Right cardiac atrium (tissue), 5 donors: ENCODE results near the gene GH2. TPM values are rescaled to one million over a fixed set of nuclear protein-coding genes. Genes with fewer than 3 reads are reported as not detected.
A peak's percentile ranks its signal among the peaks of the same experiment; 100 is the strongest.
"Not testable (repeated sequence)": the region's sequence is repeated elsewhere in the genome, so short reads cannot be mapped to it uniquely, and the experiment has no call there.

ENCODE experiments used
- ATAC-seq, 2 donors: fragments of 200-7000 bp; cut with Tn5 transposase; one replicate each; pipeline versions ENCODE4 v1.8.0 to v1.9.1; 2020; ENCODE audit warnings: moderate library complexity in 2 of 2, mild to moderate bottlenecking in 1 of 2
- DNase-seq, 3 donors: peaks; one replicate each; pipeline ENCODE4 v3.0.0-alpha.2; 2020
- H3K27ac ChIP-seq: one replicate; pipeline ENCODE4 v1.5.1; 2013; ENCODE audit warnings: mild to moderate bottlenecking, low read length, control low read depth, moderate library complexity
- H3K27me3 ChIP-seq: one replicate; pipeline ENCODE4 v1.6.1; 2013; ENCODE audit not compliant: control insufficient read depth, insufficient read depth
- H3K4me1 ChIP-seq: one replicate; pipeline ENCODE4 v1.6.1; 2013; ENCODE audit warnings: low read length; ENCODE audit not compliant: control insufficient read depth, insufficient read depth
- H3K4me3 ChIP-seq: one replicate; pipeline ENCODE4 v1.5.1; 2013; ENCODE audit warnings: low read length, control low read depth
- H3K9me3 ChIP-seq: one replicate; pipeline ENCODE4 v1.6.1; 2013; ENCODE audit warnings: low read length; ENCODE audit not compliant: control insufficient read depth
- WGBS: extraction: QIAGEN DNeasy Blood & Tissue Kit; methylation state at CpG from one replicate; pipeline ENCODE4 v1.1.7; 2013; 5-methylcytosine and 5-hydroxymethylcytosine counted together
- intact Hi-C, 4 donors: fragments of 100-400 bp; cut with DNase I; formaldehyde crosslinking; loops; one replicate each; pipeline versions ENCODE4 v1.11.0 to v1.14.0; 2022 to 2023
- polyA plus RNA-seq: library from polyadenylated mRNA; stranded (reverse); fragments of 200-250 nt; gene quantifications from one replicate; pipeline ENCODE4 v1.2.3, GENCODE V29; 2013
- total RNA-seq, 4 donors: library from RNA; stranded (reverse); fragmentation: NEBNext Ultra II Directional; extraction: Animal tissue kit (Norgen Biotek cat#: 25700); gene quantifications; one replicate each; pipeline ENCODE4 v1.2.1, GENCODE V29; 2021
- donor health status: healthy with polysubstance abuse.
- donor health status: DM: no; HTN: yes; CAD: no.
- donor health status: DM: no; HTN: no; CAD: no.
- donor health status: DM: no; HTN: yes; CAD: no; lungs with severe emphysema.
- donor health status: DM: yes; HTN: yes; CAD: no.

GH2 gene
- total and polyA plus RNA-seq, 5 donors: not detected

GRCh38 chr17:63873577-63873976 lies 8.2 kb downstream of the GH2 start, which contains the start of gene CSH2:
CSH2 (minus strand) TSS chr17:63873677; CDS start chr17:63873614, 63 bp downstream.
- H3K4me1 ChIP-seq, H3K4me3 ChIP-seq, H3K27me3 ChIP-seq, H3K9me3 ChIP-seq, ATAC-seq, H3K27ac ChIP-seq, intact Hi-C loops, DNase-seq: not testable (repeated sequence)
- WGBS: 86% methylated on average over 6 of the region's 7 CpGs

DNA sequence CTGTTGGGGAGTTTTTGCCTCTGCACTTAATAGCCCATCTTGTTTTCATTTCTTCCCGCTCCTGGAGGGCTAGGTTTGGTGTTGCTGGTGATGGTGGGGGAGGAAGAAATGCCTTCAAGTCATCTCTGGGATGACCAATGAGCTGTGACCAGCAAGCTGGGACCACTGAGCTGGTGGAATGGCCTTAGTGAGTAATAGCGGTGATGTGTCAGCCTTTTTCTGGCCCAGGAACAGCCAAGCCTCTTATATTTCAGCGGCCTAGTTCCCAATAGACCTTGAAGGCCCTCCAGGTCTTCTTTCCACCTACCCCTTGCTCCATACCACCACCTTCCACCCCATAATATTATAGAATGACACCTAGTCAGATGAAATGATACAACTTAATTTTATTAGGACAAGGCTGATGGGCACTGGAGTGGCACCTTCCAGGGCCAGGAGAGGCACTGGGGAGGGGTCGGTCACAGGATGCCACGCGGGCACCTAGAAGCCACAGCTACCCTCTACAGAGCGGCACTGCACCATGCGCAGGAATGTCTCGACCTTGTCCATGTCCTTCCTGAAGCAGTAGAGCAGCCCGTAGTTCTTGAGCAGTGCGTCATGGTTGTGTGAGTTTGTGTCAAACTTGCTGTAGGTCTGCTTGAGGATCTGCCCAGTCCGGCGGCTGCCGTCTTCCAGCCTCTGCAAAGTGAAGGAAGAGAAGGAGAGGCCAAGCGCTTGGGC lies 9.9 kb downstream of the GH2 start:
- WGBS: 94% methylated on average over 13 of the region's 15 CpGs
- intact Hi-C loops, ATAC-seq: not testable (repeated sequence)

DNA sequence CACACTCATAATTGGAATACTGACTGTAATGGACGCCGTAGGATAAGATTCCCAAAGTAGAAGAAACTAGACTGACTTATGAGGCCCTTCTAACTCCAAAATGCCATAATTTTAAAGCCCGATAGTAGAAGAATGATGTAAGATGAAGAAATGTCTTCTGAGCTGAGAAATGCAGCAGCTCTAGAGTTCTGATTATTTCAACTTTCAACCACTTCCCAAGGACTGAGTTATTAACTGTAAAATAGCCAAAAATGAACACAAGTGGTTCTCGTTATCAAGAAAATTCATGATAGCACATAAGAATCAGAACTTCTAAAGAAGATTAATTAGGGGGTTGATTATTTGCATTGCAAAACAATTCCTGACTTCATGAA lies 11.5 kb downstream of the GH2 start:
- H3K4me3 ChIP-seq, H3K9me3 ChIP-seq, intact Hi-C loops, H3K27me3 ChIP-seq, ATAC-seq, DNase-seq, H3K27ac ChIP-seq, H3K4me1 ChIP-seq: not testable (repeated sequence)
- 63% methylated on average over 4 of the region's 4 CpGs for WGBS

More for the DNA sequence above, 9.9 kb downstream of the GH2 start:
- H3K27me3 ChIP-seq, H3K9me3 ChIP-seq, DNase-seq, H3K27ac ChIP-seq, H3K4me3 ChIP-seq, H3K4me1 ChIP-seq: not testable (repeated sequence)

DNA sequence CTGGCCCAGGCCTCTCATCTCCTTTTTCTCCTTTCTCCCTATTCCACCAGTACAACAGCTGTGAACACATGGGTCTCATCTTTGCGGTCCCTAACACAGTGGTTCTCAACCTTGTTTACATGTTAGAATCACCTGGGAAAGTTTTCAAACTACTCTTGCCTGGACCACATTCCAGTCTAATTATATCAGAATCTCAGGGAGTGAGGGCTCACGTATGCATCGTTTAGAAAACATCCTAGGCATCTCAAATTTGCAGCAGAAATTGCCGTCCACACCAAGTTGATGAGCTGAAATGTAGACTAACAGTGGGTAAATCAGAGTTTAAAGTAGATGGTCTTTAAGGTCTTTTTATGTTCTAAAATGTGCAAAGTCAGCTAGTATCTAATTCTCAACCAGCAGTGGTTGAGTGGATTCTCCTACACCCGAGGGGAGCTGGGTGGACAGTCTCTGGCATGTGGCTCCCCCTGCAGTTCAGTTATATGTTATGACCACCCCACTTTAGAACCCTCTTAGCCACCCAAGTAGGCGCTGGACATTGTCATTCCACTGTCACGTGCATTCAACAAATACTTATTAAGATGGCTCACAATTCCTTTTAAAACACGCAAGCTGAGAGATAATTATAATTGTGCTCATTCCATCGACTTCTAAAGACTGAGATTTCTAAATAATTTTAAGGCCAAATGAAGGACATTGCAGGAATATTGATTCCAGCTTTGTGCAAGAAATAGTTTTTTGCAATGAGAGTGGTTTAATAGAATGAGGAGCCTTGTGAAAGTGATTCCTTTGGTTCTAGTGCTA lies 12.1 kb downstream of the GH2 start:
- intact Hi-C loops, ATAC-seq: not testable (repeated sequence)

GRCh38 chr17:63866625-63867024 lies 15.1 kb downstream of the GH2 start:
- H3K27me3 ChIP-seq, H3K27ac ChIP-seq, intact Hi-C loops, H3K4me3 ChIP-seq, DNase-seq, H3K9me3 ChIP-seq, H3K4me1 ChIP-seq: not testable (repeated sequence)
- peak; percentile 33 to 54 for ATAC-seq
- WGBS: 81% methylated on average over 7 of the region's 7 CpGs

More for the DNA sequence above, 12.1 kb downstream of the GH2 start:
- not testable (repeated sequence) for H3K27me3 ChIP-seq, H3K27ac ChIP-seq, H3K9me3 ChIP-seq, H3K4me3 ChIP-seq, DNase-seq, H3K4me1 ChIP-seq
- WGBS: 56% methylated on average over 9 of the region's 9 CpGs

DNA sequence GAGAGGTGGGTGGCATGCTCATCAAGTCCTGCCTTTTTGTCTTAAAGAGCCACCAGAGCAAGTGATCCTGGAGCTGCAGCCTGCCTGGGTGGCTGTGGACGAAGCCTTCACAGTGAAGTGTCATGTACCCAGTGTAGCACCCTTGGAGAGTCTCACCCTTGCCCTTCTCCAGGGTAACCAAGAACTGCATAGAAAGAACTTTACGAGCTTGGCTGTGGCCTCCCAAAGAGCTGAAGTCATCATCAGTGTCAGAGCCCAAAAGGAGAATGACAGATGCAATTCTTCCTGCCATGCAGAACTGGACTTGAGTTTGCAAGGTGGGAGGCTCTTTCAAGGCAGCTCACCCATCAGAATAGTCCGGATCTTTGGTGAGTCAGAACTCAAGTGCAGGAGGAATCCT lies 22.5 kb downstream of the GH2 start:
- Histone ChIP-seq H3K4me3 (no peak overlapping the region), H3K9me3 (no peaks in the 10 kb centered on the region), H3K27ac (no peak overlapping the region), H3K27me3 (no peaks in the 10 kb centered on the region), H3K4me1 (no peaks in the 10 kb centered on the region)
- ATAC-seq (no peak), DNase-seq (no peak)
- 79% methylated on average over 3 of the region's 3 CpGs for WGBS
- intact Hi-C loops: no loop called here

GRCh38 chr17:63856425-63856824 lies 25.3 kb downstream of the GH2 start:
- DNase-seq: not testable (repeated sequence)

DNA sequence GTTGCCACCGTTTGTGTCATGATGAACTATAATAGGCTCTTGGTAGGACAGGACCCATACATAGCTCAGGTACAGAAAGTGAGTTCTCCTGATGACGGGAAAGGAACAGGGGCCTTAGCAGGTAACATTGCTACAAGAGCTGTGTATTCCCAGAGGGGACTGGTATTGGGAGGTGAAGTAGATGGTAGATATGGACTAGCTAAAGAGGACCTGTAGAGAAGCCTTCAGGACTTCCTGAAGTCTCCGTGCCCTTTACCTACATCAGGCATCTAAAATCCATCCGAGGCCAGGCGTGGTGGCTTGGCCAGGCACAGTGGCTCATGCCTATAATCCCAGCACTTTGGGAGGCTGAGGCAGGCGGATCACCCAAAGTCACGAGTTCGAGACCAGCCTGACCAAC lies 26.6 kb downstream of the GH2 start:
- ATAC-seq (no peak), DNase-seq (no peak)
- H3K4me1 ChIP-seq: no peaks in the 10 kb centered on the region
- 90% methylated on average over 8 of the region's 8 CpGs for WGBS
- H3K27ac ChIP-seq: no peak overlapping the region
- no peaks in the 10 kb centered on the region for H3K9me3 ChIP-seq
- intact Hi-C loops: no loop called here
- no peak overlapping the region for H3K4me3 ChIP-seq
- H3K27me3 ChIP-seq: no peaks in the 10 kb centered on the region

More at GRCh38 chr17:63856425-63856824, 25.3 kb downstream of the GH2 start:
- H3K27ac ChIP-seq, H3K9me3 ChIP-seq, H3K4me1 ChIP-seq, ATAC-seq, intact Hi-C loops, H3K27me3 ChIP-seq, H3K4me3 ChIP-seq: not testable (repeated sequence)
- WGBS: 95% methylated on average over 8 of the region's 8 CpGs

DNA sequence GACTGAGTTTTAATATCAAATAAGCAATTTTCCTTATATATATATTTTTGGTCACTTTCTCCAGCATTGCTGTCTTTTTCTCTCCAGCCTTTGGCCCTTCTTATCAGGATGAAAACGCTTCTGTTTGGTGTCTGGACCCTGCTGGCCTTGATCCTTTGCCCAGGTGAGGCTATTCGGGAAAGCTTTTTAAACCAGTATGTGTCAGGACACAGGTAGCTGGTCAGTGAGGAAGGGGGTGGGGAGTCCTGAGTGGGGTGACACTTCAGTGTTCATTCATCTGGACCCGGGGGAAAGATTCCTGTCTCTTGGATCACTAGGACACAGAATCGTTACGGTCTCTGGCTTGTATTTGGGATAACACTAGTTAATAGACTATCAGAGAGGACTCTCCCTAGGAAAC lies 27.0 kb downstream of the GH2 start:
- Histone ChIP-seq H3K9me3 (no peaks in the 10 kb centered on the region), H3K4me1 (no peaks in the 10 kb centered on the region), H3K27me3 (no peaks in the 10 kb centered on the region), H3K4me3 (no peak overlapping the region), H3K27ac (no peak overlapping the region)
- DNase-seq (no peak), ATAC-seq (no peak)
- intact Hi-C loops: no loop called here
- WGBS: 81% methylated on average over 5 of the region's 5 CpGs

DNA sequence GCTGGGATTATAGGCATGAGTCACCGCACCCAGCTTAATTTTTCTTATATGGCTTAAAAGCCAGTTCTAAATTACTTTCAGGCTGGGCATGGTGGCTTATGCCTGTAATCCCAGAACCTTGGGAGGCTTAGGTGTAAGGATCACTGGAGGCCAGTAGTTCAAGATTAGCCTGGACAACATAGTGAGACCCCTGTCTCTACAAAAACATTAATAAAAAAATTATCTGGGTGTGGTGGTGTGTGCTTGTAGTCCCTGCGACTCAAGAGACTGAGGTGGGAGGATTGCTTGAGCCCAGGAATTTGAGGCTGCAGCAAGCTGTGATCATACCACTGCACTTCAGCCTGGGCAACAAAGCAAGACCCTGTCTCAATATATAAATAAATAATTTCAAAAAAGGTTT lies 28.5 kb downstream of the GH2 start:
- ATAC-seq (no peak), DNase-seq (no peak)
- Histone ChIP-seq H3K9me3 (no peaks in the 10 kb centered on the region), H3K4me3 (no peak overlapping the region), H3K27me3 (no peaks in the 10 kb centered on the region), H3K27ac (no peak overlapping the region), H3K4me1 (no peaks in the 10 kb centered on the region)
- 94% methylated on average over 2 of the region's 2 CpGs for WGBS
- intact Hi-C loops: no loop called here

DNA sequence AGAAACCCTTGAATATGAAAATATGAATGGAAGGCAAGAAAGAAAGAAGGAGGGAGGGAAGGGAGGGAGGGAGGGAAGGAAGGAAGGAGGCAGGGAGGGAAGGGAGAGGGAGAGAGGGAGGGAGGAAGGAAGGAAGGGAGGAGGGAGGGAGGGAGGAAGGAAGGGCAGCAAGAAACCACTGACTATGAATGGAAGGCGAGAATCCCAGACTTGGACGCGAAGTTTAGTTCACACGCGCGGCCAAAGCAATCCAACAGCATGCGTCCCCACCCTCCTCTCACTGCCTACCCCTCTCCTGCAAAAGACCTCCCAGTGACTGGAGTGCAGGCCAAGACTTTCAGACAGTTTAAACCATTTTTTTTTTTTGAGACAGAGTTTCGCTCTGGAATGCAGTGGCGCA lies 31.3 kb downstream of the GH2 start:
- Histone ChIP-seq H3K4me3 (no peak overlapping the region), H3K27ac (no peak overlapping the region), H3K4me1 (no peaks in the 10 kb centered on the region), H3K27me3 (no peaks in the 10 kb centered on the region), H3K9me3 (no peaks in the 10 kb centered on the region)
- ATAC-seq (no peak), DNase-seq (no peak)
- intact Hi-C loops: no loop called here
- 59% methylated on average over 9 of the region's 9 CpGs for WGBS
